ENCODE data around the gene DGCR2. TPM values are rescaled to one million over a fixed set of nuclear protein-coding genes. Genes with fewer than 3 reads are reported as not detected.
"Not testable (repeated sequence)": the region's sequence is repeated elsewhere in the genome, so short reads cannot be mapped to it uniquely, and the experiment has no call there.

The DGCR2 gene
- total and polyA plus RNA-seq, 2 of the 4 experiments (the other 2 are of a cell fraction): 17.2 to 35.4 TPM

GRCh38 chr22:19030889-19031252, 91.3 kb downstream of the DGCR2 start:
- H3K27ac ChIP-seq (ENCODE audit: insufficient read depth, low read length); ATAC-seq (ENCODE audit: low read depth); H3K4me2 ChIP-seq (ENCODE audit: low read depth, low read length); H4K5ac ChIP-seq (ENCODE audit: low read depth, low read length); CTCF ChIA-PET; H3K23ac ChIP-seq (ENCODE audit: low read depth, low read length); H3K36me3 ChIP-seq (ENCODE audit: control insufficient read depth, insufficient read depth, low read length); H3K9me1 ChIP-seq (ENCODE audit: insufficient read depth, low read length); H3K14ac ChIP-seq (replicated peaks; ENCODE audit: low read depth, low read length); H3K79me1 ChIP-seq (ENCODE audit: low read depth in 1 of 2, low read length in 2 of 2); intact Hi-C loops (cut with micrococcal nuclease); H2BK120ac ChIP-seq (ENCODE audit: low read depth, low read length); H3K4ac ChIP-seq (ENCODE audit: low read depth, low read length); BruUV-seq (replicated peaks); H3K9me3 ChIP-seq (ENCODE audit: control insufficient read depth, insufficient read depth, low read length); in situ Hi-C loops (cut with MboI; ENCODE audit: low sequenced_read_pairs); H4K20me1 ChIP-seq (ENCODE audit: insufficient read depth, low read length); H2AK5ac ChIP-seq (ENCODE audit: low read depth, low read length); POLR2A ChIA-PET (ENCODE audit: unreplicated experiment); H3K18ac ChIP-seq (ENCODE audit: low read depth, low read length); H2BK15ac ChIP-seq (ENCODE audit: low read depth, low read length); H3K9ac ChIP-seq (ENCODE audit: low read depth, low read length); H2AK9ac ChIP-seq (replicated peaks; ENCODE audit: low read depth, low read length, poor library complexity); H3K4me3 ChIP-seq (ENCODE audit: insufficient read depth, low read depth, low read length); H2BK5ac ChIP-seq (ENCODE audit: low read depth, low read length, poor library complexity, severe bottlenecking); H2BK20ac ChIP-seq (ENCODE audit: low read depth, low read length); H2AFZ ChIP-seq (replicated peaks; ENCODE audit: low read length, poor library complexity); H4K8ac ChIP-seq (ENCODE audit: low read depth in 2 of 2, low read length in 2 of 2); H3K4me1 ChIP-seq (ENCODE audit: control insufficient read depth, insufficient read depth, low read length); dilution Hi-C loops (cut with HindIII; ENCODE audit: low sequenced_read_pairs, unreplicated experiment); H3K56ac ChIP-seq (ENCODE audit: extremely low read depth, insufficient read depth, low read length); DNase-seq; H4K91ac ChIP-seq (ENCODE audit: insufficient read depth, low read depth, low read length): not testable (repeated sequence)
- H3K27me3 ChIP-seq (ENCODE audit: control insufficient read depth, insufficient read depth, low read length): peaks cover 16% of the 10 kb centered on the region
- no CpG with 5 or more reads among the region's 7 CpGs for WGBS, 2 experiments (ENCODE audit: extremely low coverage in 2 of 2, insufficient read length in 1 of 2)

- intact Hi-C loops (cut with micrococcal nuclease); H3K18ac ChIP-seq (ENCODE audit: low read depth, low read length); H3K14ac ChIP-seq (replicated peaks; ENCODE audit: low read depth, low read length); BruUV-seq (replicated peaks); H4K8ac ChIP-seq (ENCODE audit: low read depth in 2 of 2, low read length in 2 of 2); H2BK20ac ChIP-seq (ENCODE audit: low read depth, low read length); H4K20me1 ChIP-seq (ENCODE audit: insufficient read depth, low read length); ATAC-seq (ENCODE audit: low read depth); H3K79me1 ChIP-seq (ENCODE audit: low read depth in 1 of 2, low read length in 2 of 2); H3K4me2 ChIP-seq (ENCODE audit: low read depth, low read length); POLR2A ChIA-PET (ENCODE audit: unreplicated experiment); H3K9me1 ChIP-seq (ENCODE audit: insufficient read depth, low read length); H3K23ac ChIP-seq (ENCODE audit: low read depth, low read length); H3K4ac ChIP-seq (ENCODE audit: low read depth, low read length); H2AK9ac ChIP-seq (replicated peaks; ENCODE audit: low read depth, low read length, poor library complexity); H3K4me3 ChIP-seq (ENCODE audit: insufficient read depth, low read depth, low read length); H2BK5ac ChIP-seq (ENCODE audit: low read depth, low read length, poor library complexity, severe bottlenecking); H2AFZ ChIP-seq (replicated peaks; ENCODE audit: low read length, poor library complexity); H4K5ac ChIP-seq (ENCODE audit: low read depth, low read length); H3K9ac ChIP-seq (ENCODE audit: low read depth, low read length); H3K56ac ChIP-seq (ENCODE audit: extremely low read depth, insufficient read depth, low read length); CTCF ChIA-PET; H2BK15ac ChIP-seq (ENCODE audit: low read depth, low read length); H2AK5ac ChIP-seq (ENCODE audit: low read depth, low read length); H3K36me3 ChIP-seq (ENCODE audit: control insufficient read depth, insufficient read depth, low read length); H3K27ac ChIP-seq (ENCODE audit: insufficient read depth, low read length); H2BK120ac ChIP-seq (ENCODE audit: low read depth, low read length); in situ Hi-C loops (cut with MboI; ENCODE audit: low sequenced_read_pairs); H4K91ac ChIP-seq (ENCODE audit: insufficient read depth, low read depth, low read length); DNase-seq; H3K9me3 ChIP-seq (ENCODE audit: control insufficient read depth, insufficient read depth, low read length); H3K4me1 ChIP-seq (ENCODE audit: control insufficient read depth, insufficient read depth, low read length); dilution Hi-C loops (cut with HindIII; ENCODE audit: low sequenced_read_pairs, unreplicated experiment): not testable (repeated sequence)
- peaks cover 16% of the 10 kb centered on the region for H3K27me3 ChIP-seq (ENCODE audit: control insufficient read depth, insufficient read depth, low read length)
- WGBS, 2 experiments (ENCODE audit: extremely low coverage in 2 of 2, insufficient read length in 1 of 2): 43% methylated on average over 3 of the region's 21 CpGs; no CpG with 5 or more reads in 1 of the 2 experiments
Observed at GRCh38 chr22:19030226-19030888, 91.9 kb downstream of the DGCR2 start.

Data from IMR-90 (cell line).